Activated CD8-positive, alpha-beta memory T cell treated with anti-CD3 and anti-CD28 coated beads, Interleukin-2, amount 50 U/mL, for 48 hours (primary cell): ENCODE data around the gene SYN1.
"Not testable (repeated sequence)": the region's sequence is repeated elsewhere in the genome, so short reads cannot be mapped to it uniquely, and the experiment has no call there.

ENCODE experiments used
- DNase-seq: peaks from one replicate; pipeline ENCODE4 v3.0.0-alpha.2; 2020

Gene SYN1

GRCh38 chrX:47619486-47620302 lies at the start of gene SYN1:
TSS of gene SYN1 (minus strand) at chrX:47619857. CDS start at chrX:47619728, 129 bp downstream.
- DNase-seq = peak; percentile 88

GRCh38 chrX:47665797-47666196 lies 46.1 kb upstream of the SYN1 start:
- DNase-seq = not testable (repeated sequence)

GRCh38 chrX:47664737-47665136 lies 45.1 kb upstream of the SYN1 start:
- no peak for DNase-seq

- no peak for DNase-seq
These were observed 42.5 kb upstream of the SYN1 start for GRCh38 chrX:47662144-47662657.

- no peak for DNase-seq
These were observed 41.9 kb upstream of the SYN1 start for GRCh38 chrX:47661539-47661938.

- DNase-seq = no peak
These were observed 39.7 kb upstream of the SYN1 start for GRCh38 chrX:47659421-47659726.

GRCh38 chrX:47658684-47659420 lies 39.2 kb upstream of the SYN1 start, which contains the start of gene UXT:
TSS of gene UXT (minus strand) at chrX:47659180. CDS start at chrX:47658927, 253 bp downstream.
- peak; percentile 94 for DNase-seq

GRCh38 chrX:47658301-47658683 lies 38.6 kb upstream of the SYN1 start:
- no peak for DNase-seq

GRCh38 chrX:47651043-47651905 lies 31.6 kb upstream of the SYN1 start:
- DNase-seq = no peak

GRCh38 chrX:47650164-47651042 lies 30.7 kb upstream of the SYN1 start, which contains the start of gene ELK1:
TSS of gene ELK1 (minus strand) at chrX:47650563. CDS start at chrX:47641441, 9,122 bp downstream.
- peak; percentile 88 for DNase-seq

- no peak for DNase-seq
These were observed 30.1 kb upstream of the SYN1 start for GRCh38 chrX:47649781-47650163.

GRCh38 chrX:47649271-47649670 lies 29.6 kb upstream of the SYN1 start:
- no peak for DNase-seq

GRCh38 chrX:47648376-47648775 lies 28.7 kb upstream of the SYN1 start:
- no peak for DNase-seq

- DNase-seq = no peak
These were observed 27.0 kb upstream of the SYN1 start for GRCh38 chrX:47646636-47647035.

- DNase-seq = no peak
These were observed 25.9 kb upstream of the SYN1 start for GRCh38 chrX:47645530-47645929.

- no peak for DNase-seq
These were observed 25.0 kb upstream of the SYN1 start for GRCh38 chrX:47644557-47645091.

- DNase-seq = no peak
These were observed 24.3 kb upstream of the SYN1 start for GRCh38 chrX:47643926-47644325.

GRCh38 chrX:47638816-47639215 lies 19.2 kb upstream of the SYN1 start:
- no peak for DNase-seq

- DNase-seq = no peak
These were observed 18.0 kb upstream of the SYN1 start for GRCh38 chrX:47637546-47638195.

- DNase-seq = no peak
These were observed 15.4 kb upstream of the SYN1 start for GRCh38 chrX:47634871-47635575.
